ENCODE measurements around the gene WRAP73.

WRAP73 gene

GRCh38 chr1:3681898-3682806 is 32.2 kb upstream of the WRAP73 start:
- no peak for DNase-seq (ENCODE audit: low read depth)
- no peak for TF ChIP-seq CTCF (conservative IDR thresholded peaks at IDR 0.05; ENCODE audit: low read depth, low read length)

GRCh38 chr1:3681231-3681897 is 31.5 kb upstream of the WRAP73 start:
- TF ChIP-seq CTCF (conservative IDR thresholded peaks at IDR 0.05; ENCODE audit: low read depth, low read length): no peak
- DNase-seq (ENCODE audit: low read depth): no peak
- no peak overlapping the region for H3K4me3 ChIP-seq (ENCODE audit: low read depth, low read length)

More at GRCh38 chr1:3681898-3682806, 32.2 kb upstream of the WRAP73 start:
- H3K4me3 ChIP-seq (ENCODE audit: low read depth, low read length): no peak overlapping the region

GRCh38 chr1:3680488-3681230 is 30.8 kb upstream of the WRAP73 start:
- TF ChIP-seq CTCF (conservative IDR thresholded peaks at IDR 0.05; ENCODE audit: low read depth, low read length): no peak
- no peak overlapping the region for H3K4me3 ChIP-seq (ENCODE audit: low read depth, low read length)
- DNase-seq (ENCODE audit: low read depth): no peak

- DNase-seq (ENCODE audit: low read depth): no peak
- H3K4me3 ChIP-seq (ENCODE audit: low read depth, low read length): no peak overlapping the region
- TF ChIP-seq CTCF (conservative IDR thresholded peaks at IDR 0.05; ENCODE audit: low read depth, low read length): no peak
Measured at GRCh38 chr1:3679799-3680453, 30.0 kb upstream of the WRAP73 start.

- TF ChIP-seq CTCF (conservative IDR thresholded peaks at IDR 0.05; ENCODE audit: low read depth, low read length): no peak
- DNase-seq (ENCODE audit: low read depth): no peak
- H3K4me3 ChIP-seq (ENCODE audit: low read depth, low read length): no peak overlapping the region
Measured at GRCh38 chr1:3679098-3679555, 29.2 kb upstream of the WRAP73 start.

GRCh38 chr1:3678361-3679097 is 28.6 kb upstream of the WRAP73 start:
- DNase-seq (ENCODE audit: low read depth): no peak
- no peak for TF ChIP-seq CTCF (conservative IDR thresholded peaks at IDR 0.05; ENCODE audit: low read depth, low read length)
- no peak overlapping the region for H3K4me3 ChIP-seq (ENCODE audit: low read depth, low read length)

All from choroid plexus epithelial cell (primary cell).